Tibial nerve (tissue), 4 donors: ENCODE results near the gene GRK1.

Experiments
- EP300 ChIP-seq, 2 donors: sonication (generic); formaldehyde crosslinking; IDR thresholded peaks; one replicate each; pipeline ENCODE4 v1.6.1; 2017; ENCODE audit warnings: antibody characterized with exemption in 2 of 2, mild to moderate bottlenecking in 1 of 2
- POLR2A ChIP-seq, 2 donors: fragments of 450-650 bp; IDR thresholded peaks; one replicate each; pipeline ENCODE4 v1.6.1; 2017; ENCODE audit warnings: antibody characterized with exemption in 2 of 2, mild to moderate bottlenecking in 2 of 2, moderate library complexity in 2 of 2
- TF ChIP-seq, protein P1 (sequence below), 5 experiments: fragments of 200-600 bp in 3 of 5; fragments of 450-650 bp in 2 of 5; sonication (generic) in 3 of 5; IDR thresholded peaks; one replicate each; pipeline ENCODE4 v1.5.1; 2016 to 2019; ENCODE audit warnings: antibody characterized with exemption in 5 of 5, mild to moderate bottlenecking in 3 of 5, moderate library complexity in 2 of 5

DNA sequence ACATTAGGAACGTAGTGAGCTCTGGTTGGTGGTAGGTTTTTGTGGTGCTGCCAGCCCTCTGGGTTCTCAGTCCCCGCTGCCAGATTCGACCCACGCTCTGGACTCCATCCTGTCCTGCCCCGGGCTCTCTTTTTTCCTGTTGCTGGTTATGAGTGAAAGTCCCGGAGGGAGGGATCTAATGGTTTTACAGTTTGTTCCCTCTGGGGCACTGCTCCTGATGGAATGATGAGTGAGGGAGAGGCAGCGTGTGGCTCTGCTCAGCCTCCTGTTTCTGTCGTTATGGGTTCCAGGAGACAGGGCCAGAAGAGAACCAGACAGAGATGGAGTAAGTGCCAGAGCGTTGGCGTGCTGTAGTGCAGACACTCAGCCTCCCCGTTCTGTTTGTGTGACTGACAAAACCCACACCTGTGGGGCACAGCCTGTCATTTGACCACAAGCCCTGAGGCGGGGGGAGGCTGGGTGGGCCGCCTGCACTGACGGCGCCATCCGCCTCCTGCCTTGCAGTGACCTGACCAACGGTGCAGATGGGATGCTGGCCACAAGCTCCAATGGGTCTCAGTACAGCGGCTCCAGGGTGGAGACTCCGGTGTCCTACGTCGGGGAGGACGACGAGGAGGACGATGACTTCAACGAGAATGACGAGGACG is 27.3 kb upstream of the GRK1 start:
- TF ChIP-seq, protein P1, sequence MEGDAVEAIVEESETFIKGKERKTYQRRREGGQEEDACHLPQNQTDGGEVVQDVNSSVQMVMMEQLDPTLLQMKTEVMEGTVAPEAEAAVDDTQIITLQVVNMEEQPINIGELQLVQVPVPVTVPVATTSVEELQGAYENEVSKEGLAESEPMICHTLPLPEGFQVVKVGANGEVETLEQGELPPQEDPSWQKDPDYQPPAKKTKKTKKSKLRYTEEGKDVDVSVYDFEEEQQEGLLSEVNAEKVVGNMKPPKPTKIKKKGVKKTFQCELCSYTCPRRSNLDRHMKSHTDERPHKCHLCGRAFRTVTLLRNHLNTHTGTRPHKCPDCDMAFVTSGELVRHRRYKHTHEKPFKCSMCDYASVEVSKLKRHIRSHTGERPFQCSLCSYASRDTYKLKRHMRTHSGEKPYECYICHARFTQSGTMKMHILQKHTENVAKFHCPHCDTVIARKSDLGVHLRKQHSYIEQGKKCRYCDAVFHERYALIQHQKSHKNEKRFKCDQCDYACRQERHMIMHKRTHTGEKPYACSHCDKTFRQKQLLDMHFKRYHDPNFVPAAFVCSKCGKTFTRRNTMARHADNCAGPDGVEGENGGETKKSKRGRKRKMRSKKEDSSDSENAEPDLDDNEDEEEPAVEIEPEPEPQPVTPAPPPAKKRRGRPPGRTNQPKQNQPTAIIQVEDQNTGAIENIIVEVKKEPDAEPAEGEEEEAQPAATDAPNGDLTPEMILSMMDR (IDR thresholded peaks at IDR 0.05), result no peak
- TF ChIP-seq POLR2A (IDR thresholded peaks at IDR 0.05) (no peak), EP300 (IDR thresholded peaks at IDR 0.05) (no peak)
